ENCODE results near the gene ZNF846. TPM values are rescaled to one million over a fixed set of nuclear protein-coding genes. Genes with fewer than 3 reads are reported as not detected.
"Not testable (repeated sequence)": the region's sequence is repeated elsewhere in the genome, so short reads cannot be mapped to it uniquely, and the experiment has no call there.

Gene ZNF846
- 10.0 TPM for polyA plus RNA-seq (2013, experiment 1 of 2; ENCODE audit: insufficient read length)
- polyA plus RNA-seq (2013, experiment 2 of 2; ENCODE audit: insufficient read length), result 9.9 TPM

DNA sequence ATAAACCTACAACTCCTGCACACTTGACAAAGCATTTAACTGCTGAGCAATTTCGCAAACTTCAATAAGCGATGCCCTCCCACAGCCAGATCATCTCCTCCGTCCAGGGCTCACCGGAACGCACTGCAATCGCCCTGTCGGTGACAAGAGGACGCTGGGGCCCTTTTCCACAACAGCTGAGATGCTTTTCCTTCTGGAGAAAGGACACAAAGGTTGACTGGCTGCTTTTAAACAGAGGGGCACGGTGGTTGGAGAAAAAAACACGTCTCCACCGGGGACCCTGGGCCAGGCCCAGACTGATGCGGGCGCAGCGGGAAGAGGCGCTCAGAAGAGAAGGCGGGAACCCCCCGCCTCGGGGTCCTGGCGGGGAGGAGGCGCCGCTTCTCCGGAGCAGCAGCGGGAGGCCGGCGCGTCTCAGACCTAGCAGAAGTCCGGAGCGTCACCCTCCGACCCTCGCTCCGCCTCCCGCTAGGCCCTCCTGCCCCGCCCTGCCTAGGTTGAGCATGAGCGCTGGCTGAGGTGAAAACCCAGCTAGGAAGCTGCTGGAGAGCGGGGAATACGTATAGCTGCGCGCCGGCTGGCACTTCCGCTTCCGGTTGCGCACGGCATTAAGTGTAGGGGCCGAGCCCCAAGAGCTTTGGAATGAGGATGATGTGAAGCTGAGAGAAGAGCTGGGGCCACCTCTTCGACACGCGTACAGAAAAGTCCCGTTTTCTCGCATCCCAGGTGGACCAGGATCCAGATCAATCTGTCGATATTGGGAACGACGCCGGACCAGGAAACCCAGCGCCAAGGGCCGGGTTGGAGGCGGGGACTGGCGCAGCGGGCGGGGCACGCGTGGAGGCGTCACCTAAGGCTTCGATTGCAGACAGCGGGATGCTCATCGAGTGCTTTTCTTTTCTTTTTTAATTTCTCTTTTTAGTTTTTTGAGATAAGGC is at the start of gene ZNF846:
TSS of gene ZNF846 (minus strand) at position 564 of the 938 bp plus-strand sequence. CDS start 3,788 bp downstream, outside the sequence.
- DNase-seq, result peak; percentile 96

DNA sequence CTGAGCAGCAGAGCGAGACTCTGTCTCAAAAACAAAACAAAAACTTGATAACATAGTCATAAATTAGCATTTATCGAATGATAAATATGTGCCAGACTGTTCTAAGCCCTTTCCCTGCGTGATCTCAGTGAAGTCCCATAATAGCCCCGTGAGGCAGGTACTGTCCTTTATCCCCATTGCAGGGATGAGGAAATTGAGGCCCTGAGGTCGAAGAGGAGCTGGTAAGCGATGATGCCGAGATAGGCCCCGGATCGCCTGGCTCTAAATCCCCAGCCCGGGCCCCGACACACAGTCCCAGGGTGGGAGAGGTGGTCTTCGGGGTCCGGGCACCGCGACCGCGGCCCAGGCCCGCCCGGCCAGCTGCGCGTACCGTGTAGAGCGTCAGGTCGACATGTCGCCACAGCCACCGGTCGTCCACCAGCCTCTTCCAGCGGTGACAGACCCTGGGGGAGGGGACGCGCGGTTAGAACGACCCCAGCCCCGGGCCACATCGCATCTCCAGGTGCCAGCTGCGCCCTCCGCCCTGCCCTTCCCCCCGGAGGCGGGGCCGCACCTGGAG is 49.7 kb upstream of the ZNF846 start:
- DNase-seq, result no peak

DNA sequence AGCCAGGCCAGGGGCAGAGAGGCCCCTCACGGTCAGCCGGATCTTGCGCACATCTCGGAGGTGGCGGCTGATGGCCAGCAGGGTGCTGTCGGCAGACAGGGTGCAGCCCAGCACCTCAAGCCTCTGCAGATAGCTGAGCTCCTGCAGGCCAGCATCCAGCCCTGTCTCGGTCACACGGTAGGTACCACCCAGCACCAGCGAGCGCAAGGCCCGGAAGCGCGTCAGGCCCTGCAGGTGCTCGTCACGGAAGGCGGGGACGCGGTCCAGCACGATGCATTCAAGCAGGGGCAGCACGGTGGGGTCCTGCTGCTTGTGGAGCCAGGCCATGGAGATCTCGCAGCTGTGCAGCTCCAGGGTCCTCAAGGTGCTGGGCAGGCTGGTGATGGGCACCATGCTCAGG is 42.6 kb upstream of the ZNF846 start:
- no peak for DNase-seq

DNA sequence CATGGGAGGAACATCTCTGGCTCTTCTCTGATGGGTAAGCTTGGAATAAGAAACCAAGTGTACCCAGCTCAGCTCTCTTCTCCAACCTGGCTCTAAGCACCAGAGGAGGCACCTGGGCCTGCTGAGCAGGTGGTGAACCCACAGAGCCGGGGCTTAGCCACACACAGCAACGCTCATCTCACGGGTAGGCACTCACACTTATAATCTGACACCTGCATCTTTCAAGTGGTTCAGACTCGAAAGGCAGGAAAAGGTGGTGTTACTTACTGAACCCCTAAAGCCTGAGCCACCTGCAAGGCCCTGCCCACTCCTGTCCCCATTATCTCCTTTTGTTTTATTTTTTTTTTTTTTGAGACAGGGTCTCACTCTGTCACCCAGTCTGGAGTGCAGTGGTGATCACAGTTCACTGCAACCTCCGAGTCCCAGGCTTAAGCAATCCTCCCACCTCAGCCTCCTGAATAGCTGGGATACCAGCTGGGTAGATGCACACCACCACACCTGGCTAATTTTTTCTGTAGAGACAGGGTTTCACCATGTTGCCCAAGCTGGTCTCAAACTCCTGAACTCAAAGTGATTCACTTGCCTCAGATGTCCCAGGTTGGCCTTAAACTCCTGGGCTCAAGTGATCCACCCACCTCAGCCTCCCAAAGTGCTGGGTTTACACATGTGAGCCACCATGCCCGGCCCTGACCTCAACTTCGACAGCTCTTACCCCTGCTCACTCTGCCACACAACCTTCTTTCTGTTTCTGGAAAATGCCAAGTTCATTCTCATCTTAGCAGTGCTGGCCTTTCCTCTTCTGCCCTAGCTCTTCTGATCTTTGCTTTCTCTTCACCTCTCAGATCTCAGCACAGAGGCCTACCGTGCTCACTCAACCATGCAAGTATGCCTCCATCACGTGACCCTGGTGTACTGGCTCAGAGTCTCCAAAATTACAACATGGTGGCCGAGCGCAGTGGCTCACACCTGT is 40.6 kb upstream of the ZNF846 start:
- no peak for DNase-seq

DNA sequence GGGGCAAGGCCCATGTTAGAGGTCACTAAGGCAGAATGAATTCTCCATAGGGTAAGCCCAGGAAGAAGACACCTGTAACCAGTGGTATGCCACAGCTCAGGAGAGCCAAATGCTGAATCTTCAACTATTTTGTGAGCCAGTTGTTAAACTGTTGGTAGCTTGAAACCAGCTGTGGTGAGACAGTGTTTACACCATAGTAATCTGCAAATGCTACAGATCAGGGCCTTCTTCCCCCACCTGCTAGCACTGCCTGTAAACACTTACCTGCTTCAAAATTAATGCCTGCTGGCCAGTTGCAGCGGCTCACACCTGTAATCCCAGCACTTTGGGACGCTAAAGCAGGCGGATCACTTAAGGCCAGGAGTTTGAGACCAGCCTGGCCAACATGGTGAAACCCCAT is 38.3 kb upstream of the ZNF846 start:
- DNase-seq, result no peak

DNA sequence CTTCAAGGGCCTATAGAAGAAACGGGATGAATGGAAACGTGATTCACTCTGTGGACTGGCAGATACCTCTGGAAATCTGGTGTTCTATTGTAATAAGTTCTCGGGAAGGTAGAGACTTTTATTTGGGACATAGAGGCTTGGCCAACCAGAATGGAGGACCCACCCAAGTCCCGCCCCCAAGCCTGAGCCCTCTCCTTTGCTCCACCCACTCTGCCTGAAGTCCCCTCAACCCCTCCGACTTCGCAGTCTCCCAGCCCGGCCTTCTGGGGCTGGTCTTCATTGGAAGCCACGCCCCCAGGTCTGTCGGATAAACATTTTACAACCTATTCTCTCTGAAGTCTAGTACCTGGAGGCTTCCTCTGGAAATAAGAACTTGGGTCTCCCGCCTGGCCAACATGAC is 33.4 kb upstream of the ZNF846 start:
- no peak for DNase-seq

DNA sequence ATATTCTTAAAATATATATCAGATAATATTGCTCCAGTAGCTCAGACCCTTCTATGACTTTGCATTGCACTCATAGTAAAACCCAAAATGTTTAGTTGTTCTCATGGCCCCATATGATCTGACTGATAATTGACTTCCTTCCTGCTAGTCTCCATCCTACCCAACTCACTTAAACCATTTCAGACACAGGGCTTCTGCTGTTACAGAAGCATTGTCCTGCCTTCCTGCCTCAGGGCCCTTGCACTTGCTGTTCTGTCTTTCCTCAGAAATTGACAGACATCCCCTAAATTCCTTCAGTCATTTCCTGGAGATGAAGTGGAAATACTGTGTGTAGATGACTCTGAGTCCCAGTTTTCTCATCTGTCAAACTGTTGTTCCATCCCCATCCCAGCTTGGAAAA is 30.6 kb upstream of the ZNF846 start:
- DNase-seq, result no peak

DNA sequence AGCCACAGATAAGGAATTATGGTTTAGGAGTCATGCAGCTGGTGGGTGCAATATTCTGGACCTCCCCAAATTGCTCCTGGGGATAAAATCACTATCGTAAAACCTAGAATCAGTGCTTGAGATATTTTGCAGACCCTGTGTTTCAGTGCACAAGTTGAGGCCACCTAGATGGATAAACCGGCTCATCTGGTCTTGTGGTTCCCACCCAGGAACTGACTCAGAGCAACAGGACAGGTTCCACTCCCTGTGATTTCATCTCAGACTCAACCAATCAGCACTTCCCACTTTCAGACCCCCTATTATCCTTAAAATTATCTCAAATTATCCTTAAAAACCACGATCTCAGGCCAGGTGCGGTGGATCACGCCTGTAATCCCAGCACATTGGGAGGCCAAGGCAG is 29.3 kb upstream of the ZNF846 start:
- no peak for DNase-seq

DNA sequence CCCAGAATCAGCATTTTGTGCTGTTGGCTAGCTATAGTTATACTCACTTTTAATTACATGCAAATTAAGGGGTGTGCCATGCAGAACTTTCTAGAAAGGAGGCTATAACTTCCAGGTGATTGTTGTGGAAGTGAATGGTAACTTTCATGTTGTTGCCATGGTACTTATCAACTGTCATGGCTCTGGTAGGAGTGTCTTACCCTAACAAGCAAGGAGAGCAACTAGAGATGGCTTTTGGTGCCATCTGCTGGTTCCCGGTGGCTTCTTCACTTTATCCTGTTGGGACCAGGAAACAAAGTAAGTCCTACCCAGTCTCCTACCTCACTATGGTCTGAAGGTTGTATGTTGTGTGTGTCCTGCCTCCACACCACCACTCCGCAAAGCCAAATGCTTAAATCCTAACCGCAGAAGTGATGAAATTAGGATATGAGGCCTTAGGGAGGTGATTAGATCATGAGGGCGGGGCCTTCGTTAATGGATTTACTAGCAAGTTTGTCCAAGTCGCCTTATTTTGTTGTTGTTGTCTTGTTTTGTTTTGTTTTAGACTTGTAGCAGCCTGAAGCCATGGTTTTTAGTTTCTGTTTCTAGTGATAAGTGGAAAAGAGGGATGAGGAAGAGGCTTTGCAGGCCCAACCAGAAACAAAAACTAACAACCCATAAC is 27.7 kb upstream of the ZNF846 start:
- DNase-seq, result peak; percentile 86

DNA sequence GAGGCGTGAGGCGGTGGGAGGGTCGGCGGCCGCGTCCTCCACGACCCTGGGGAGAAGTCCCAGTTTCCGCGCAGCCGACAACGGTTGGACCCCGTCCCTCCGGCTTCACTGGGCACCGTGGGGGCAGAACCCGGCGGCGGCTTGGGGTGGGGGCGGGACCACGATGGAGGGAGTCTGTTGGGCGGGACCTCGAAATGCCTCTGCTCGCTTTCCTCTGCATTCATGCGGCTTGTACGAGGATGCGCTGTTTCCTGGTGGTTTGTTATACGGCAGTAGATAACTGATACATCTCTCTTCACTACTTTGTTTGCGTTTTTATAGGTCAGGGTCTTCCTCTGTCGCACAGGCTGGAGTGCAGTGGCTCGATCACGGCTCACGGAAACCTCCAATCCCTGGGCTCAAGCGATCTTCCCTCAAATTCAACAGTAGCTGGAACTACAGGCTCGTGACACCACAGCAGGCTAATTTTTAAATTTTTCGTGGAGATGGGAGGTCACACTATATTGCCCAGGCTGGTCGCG is 24.6 kb upstream of the ZNF846 start:
- peak; percentile 52 for DNase-seq

DNA sequence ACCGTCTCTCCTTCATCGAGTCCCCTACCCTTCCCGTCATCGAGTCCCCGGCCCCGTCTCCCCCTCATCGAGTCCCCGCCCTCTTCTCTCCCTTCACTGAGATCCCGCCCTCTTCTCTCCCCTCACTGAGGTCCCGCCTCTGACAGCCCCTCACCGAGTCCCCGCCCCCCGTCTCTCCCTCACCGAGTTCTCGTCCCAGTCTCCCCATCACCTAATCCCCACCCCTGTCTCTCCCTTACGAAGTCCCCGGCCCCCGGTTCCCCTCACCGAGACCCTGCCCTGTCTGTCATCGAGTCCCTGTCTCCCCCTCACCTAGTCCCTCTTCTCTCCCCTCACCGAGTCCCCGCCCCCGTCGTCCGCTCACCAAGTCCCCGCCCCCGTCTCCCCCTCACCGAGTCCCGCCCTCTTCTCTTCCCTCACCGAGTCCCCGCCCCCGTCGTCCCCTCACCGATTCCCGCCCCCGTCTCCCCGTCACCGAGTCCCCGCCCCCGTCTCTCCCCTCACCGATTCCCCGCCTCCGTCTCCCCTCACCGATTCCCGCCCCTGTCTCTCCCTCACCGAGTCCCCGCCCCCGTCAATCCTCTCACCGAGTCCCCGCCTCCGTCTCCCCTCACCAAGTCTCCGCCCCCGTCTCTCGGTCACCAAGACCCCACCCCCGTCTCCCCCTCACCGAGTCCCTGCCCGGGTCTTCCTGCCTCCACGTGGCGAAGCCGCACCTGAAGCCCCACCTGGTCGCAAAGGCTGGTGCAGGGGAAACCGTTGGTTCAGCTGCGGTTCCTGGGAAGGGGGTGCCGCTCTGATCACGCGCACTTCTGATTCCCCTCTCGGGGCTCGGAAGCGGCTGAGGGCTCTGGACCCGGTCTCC is 23.9 kb upstream of the ZNF846 start:
- peak; percentile 94 for DNase-seq

DNA sequence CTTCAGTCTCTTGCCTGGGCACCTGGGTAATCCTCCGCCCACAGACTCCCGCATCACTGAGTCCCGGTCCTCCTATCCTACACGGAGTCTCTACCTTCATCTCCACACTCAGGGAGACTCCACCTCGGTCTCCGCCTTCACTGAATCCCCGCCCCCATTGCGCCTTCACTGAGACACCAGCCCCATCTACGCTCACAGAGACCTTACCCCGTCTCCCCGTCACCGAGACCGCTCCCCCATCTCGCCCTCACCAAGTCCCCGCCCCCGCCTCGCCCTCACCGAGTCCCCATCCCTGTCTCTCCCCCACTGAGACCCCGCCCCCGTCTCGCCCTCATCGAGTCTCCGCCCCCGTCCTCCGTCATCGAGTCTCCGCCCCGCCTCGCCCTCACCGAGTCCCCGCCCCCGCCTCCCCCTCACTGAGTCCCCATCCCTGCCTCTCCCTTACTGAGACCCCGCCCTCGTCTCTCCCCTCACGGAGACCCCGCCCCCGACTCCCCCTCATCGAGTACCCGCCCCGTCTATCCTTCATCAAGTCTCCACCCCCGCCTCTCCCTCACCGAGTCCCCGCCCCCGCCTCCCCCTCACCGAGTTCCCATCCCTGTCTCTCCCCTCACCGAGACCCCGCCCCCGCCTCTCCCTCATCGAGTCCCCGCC is 23.1 kb upstream of the ZNF846 start:
- peak; percentile 97 for DNase-seq

DNA sequence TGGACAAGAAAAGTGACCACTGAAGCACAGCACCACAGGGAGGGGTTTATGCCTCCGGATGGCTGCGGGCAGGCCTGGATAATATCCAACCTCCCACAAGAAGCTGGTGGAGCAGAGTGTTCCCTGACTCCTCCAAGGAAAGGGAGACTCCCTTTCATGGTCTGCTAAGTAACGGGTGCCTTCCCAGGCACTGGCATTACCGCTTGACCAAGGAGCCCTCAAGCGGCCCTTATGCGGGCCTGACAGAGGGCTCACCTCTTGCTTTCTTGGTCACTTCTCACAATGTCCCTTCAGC is 22.5 kb upstream of the ZNF846 start:
- not testable (repeated sequence) for DNase-seq

DNA sequence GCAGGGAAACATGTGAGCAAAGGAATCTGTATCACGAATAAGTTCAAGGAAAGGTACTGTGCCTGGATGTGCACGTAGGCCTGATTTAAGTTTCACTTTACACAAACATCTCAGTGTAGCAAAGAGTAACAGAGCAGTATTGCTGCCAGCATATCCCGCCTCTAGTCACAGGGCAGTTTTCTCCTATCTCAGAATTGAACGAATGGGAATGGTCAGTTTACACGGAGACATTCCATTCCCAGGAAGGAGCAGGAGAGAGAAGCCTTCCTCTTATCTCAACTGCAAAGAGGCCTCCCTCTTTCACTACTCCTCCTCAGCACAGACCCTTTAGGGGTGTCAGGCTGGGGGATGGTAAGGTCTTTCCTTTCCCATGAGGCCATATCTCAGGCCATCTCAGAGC is 21.0 kb upstream of the ZNF846 start:
- not testable (repeated sequence) for DNase-seq

DNA sequence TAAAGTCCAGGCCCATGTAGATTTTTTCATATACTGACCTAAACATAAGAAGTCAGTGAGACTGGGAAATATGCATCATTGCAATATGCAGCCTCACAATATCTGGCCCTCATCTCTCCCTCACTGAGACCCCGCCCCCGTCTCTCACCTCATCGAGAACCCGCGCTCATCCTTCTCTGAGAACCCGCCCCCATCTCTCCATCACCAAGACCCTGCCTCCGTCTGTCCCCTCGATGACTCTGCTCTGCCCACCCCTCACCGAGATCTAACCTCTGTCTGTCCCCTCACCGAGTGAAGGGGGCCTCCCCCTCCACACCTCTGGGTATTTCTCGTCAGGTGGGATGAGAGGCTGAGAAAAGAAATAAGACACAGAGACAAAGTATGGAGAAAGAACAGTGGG is 20.5 kb upstream of the ZNF846 start:
- no peak for DNase-seq

DNA sequence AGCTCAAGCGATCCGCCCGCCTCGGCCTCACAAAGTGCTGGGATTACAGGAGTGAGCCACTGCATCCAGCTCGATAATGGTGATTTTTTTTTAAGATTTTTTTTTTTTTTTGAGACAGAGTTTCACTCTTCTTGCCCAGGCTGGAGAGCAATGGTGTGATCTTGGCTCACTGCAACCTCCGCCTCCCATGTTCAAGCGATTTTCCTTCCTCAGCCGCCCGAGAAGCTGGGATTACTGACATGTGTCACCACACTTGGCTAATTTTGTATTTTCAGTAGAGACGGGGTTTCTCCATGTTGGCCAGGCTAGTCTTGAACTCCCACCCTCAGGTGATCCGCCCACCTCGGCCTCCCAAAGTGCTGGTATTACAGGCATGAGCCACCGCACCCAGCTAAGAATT is 20.1 kb upstream of the ZNF846 start:
- not testable (repeated sequence) for DNase-seq

DNA sequence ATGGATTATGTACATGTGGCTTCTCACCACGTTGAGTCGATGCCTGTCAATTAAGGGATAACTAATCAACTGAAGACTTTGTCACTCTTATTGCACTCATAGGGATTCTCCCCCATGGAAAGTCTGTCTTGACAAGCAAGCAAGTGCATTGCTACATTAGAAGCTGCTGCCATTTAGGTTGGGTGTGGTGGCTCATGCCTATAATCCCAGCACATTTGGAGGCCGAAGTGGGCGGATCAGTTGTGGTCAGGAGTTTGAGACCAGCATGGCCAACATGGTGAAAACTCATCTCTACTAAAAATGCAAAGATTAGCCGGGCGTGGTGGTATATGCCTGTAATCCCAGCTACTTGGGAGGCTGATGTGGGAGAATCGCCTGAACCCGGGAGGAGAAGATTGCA is 18.3 kb upstream of the ZNF846 start:
- DNase-seq, result no peak

DNA sequence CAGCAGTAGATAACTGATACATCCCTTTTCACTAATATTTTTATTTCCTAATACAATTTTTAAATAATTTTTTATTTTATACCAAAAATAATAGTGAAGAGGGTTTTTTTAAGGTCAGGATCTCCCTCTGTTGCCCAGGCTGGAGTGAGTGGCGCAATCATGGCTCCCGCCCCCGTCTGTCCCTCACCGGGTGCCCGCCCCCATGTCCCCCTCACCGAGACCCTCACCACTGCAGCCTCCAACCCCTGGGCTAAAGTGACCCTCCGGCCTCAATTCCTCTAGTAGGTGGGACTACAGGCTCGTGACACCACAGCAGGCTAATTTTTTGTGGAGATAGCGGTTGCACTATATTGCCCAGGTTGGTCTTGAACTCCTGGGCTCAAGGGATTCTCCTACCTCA is 17.8 kb upstream of the ZNF846 start:
- no peak for DNase-seq

DNA sequence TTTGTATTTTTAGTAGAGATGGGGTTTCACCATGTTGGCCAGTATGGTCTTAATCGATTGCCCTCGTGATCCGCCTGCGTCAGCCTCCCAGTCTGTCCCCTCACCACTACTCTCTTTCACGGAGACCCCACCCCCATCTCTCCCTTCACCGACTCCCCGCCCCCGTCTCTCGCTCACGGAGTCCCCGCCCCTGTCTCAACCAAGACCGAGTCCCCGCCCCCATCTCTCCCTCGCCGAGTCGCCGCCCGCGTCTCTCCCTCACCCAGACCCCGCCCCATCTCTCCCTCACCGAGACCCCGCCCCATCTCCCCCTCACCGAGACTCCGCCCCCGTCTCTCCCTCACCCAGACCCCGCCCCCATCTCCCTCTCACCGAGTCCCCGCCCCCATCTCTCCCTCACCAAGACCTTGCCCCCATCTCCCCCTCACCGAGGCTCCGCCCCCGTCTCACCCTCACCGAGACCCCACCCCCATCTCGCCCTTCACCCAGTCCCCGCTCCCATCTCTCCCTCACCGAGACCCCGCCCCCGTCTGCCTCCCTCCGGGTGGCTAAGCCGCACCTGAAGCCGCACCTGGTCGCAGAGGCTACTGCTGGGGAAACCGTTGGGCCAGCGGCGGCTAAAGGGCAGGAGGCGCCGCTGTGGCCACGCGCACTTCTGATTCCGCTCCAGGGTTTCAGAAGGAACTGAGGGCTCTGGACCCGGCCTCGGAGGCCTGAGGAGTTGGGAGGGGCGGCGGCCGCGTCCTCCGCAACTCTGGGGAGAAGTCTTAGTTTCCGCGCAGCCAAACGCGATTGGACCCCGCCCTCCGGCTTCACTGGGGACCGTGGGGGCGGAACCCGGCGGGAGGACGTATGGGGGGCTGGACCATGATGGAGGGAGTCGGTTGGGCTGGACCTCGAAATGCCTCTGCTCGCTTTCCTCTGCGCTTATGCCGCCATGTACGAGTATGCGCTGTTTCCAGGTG is 17.1 kb upstream of the ZNF846 start:
- peak; percentile 95 for DNase-seq
